ENCODE measurements around the gene CCL13.

DNA sequence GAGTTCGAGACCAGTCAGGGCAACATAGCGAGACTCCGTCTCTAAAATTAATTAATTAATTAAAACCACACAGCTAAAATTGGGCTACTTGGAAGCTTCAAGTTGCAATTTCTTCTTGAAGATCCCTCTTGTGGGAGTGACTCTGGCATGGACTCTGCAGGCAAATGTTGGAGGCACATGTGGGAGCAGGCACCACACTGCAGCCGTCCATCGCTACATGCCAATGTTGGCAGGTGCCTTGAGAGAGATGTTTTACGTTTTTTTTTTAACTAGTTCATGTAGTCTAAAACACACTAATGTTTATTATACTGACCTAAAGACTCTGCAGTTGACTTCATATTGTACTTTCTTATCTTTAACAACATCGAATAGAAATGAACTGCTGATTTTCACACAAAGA is 45.0 kb upstream of the CCL13 start:
- TF ChIP-seq POLR2A (IDR thresholded peaks at IDR 0.05; ENCODE audit: low read length) (no peak), GATA1 (IDR thresholded peaks at IDR 0.05; ENCODE audit: low read depth, low read length) (no peak)
